B cell (primary cell): ENCODE data around the gene LEMD1.

Experiments
- CTCF ChIP-seq: fragments of 200-600 bp; IDR thresholded peaks from one replicate; pipeline ENCODE4 v1.8.0; 2022; ENCODE audit warnings: antibody characterized with exemption, mild to moderate bottlenecking
- EZH2 ChIP-seq: IDR thresholded peaks from 2 replicates; pipeline ENCODE4 v1.6.1; 2012; ENCODE audit warnings: borderline replicate concordance, low read depth, mild to moderate bottlenecking, moderate library complexity, low read length; ENCODE audit not compliant: insufficient read depth, poor library complexity, severe bottlenecking

DNA sequence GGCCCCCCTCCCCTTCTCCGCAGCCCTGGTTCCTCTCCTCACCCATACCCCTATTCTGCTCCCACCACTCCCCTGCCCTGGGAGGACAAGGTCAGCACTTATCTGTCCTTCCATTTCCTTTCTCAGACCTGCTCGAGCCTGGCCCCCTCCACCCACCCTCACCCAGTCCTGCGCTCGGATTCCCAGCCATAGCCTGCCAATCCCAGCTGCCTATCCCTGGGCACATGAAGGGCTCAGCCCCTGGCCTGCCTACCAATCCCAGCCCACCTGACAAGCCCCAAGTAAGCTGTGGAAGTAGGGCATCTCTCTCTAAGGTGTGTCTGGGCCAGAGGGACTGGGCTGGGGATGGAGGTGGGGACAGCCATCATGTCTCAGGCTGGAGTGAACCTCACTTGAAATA lies 28.6 kb upstream of the LEMD1 start:
- TF ChIP-seq CTCF (no peak), EZH2 (no peak)
